OCI-LY7 (cell line): ENCODE data around the gene KCMF1.

Experiments
- CTCF ChIP-seq: fragments of 200-600 bp; sonication (generic); conservative IDR thresholded peaks from 2 replicates; pipeline ENCODE4 v1.5.1; 2014; ENCODE audit warnings: mild to moderate bottlenecking, antibody characterized with exemption, low read length, moderate library complexity, mixed read lengths
- EZH2phosphoT487 ChIP-seq: fragments of 200-600 bp; sonication (generic); IDR thresholded peaks from 2 replicates; pipeline ENCODE4 v1.6.1; 2018; ENCODE audit warnings: low read depth, borderline replicate concordance, mild to moderate bottlenecking, mixed run types, antibody characterized with exemption, low read length, moderate library complexity, mixed read lengths

DNA sequence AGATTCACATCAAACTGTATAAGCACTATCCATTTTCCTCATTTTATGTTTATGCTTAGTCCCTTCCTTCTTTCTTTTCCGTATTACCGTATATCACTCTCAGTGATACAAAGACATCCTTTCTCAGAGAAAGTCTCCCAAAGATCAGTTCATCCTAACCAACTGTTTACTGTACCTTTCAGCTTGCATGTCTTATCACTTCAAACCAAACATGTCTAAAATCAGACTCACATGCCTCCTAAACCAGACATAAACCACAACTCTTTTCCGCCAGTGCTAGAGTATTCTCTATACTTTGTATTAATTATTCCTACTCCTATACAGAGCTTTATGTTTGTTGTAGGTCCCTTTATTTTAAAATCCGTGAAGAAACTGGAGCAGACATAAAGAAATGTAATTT, 41.5 kb downstream of the KCMF1 start:
- TF ChIP-seq CTCF (no peak), EZH2phosphoT487 (no peak)
